T-helper 1 cell treated with Interleukin-12 subunit alpha and Interleukin-12 subunit beta and Interleukin-4 antibody, amounts not matched to agents 30 μg/mL and 1 μg/mL, for 36 hours (primary cell): ENCODE results near the gene RGR.

Experiments
- H3K27ac Mint-ChIP-seq: one replicate; pipeline ENCODE4 v1.8.0; 2021; ENCODE audit warnings: mild to moderate bottlenecking, mixed read lengths
- H3K27me3 Mint-ChIP-seq: one replicate; pipeline ENCODE4 v1.8.0; 2021; ENCODE audit warnings: low read depth, mixed read lengths
- H3K36me3 Mint-ChIP-seq: one replicate; pipeline ENCODE4 v1.8.0; 2021; ENCODE audit warnings: low read depth, mixed read lengths
- H3K4me1 Mint-ChIP-seq: one replicate; pipeline ENCODE4 v1.8.0; 2021; ENCODE audit warnings: low read depth, mixed read lengths
- H3K4me3 Mint-ChIP-seq: one replicate; pipeline ENCODE4 v1.8.0; 2021; ENCODE audit warnings: mild to moderate bottlenecking, moderate library complexity, mixed read lengths
- H3K9me3 Mint-ChIP-seq: one replicate; pipeline ENCODE4 v1.8.0; 2021; ENCODE audit warnings: mixed read lengths

Gene RGR

DNA sequence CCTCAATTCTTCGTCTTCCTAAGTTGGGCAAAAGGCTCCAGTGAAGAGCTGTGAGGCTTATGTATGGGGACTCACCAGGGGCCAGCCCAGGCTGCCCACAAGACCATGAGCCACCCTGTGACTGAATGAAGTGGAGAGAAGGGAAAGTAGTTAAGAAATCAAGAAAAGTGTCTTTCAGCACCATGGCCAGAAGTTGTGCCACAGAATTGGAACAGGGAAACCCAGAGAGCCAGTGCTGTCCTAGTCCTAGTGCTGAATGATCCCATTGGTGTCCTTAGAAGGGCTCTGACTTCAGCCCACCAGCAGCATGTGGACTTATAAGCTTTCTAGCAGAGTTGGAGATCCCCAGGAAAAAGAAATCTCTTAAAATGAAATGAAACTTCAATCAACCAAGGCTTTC lies 46.5 kb downstream of the RGR start:
- Mint-ChIP-seq H3K4me1 (peaks cover 22% of the 10 kb centered on the region), H3K27ac (no peak overlapping the region), H3K9me3 (no peaks in the 10 kb centered on the region), H3K4me3 (no peak overlapping the region), H3K36me3 (no peaks in the 10 kb centered on the region), H3K27me3 (peaks cover 31% of the 10 kb centered on the region)

DNA sequence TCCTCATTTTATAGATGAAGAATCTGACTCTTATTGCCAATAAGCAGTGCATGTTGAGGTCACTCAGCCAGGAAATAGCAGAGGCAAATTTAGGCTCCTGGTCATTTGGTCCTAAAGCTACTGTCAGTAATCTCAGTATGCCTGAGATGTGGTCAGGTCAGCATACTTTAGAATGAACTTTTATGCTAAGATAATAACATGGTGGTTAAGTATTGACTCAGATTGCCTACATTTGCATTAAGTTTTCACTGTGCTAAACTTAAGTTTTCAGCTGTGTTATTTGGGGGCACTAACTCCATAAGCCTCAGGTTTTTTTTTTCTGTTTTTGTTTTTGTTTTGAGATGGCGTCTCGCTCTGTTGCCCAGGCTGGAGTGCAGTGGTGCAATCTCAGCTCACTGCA lies 47.6 kb downstream of the RGR start:
- Mint-ChIP-seq H3K27me3 (peaks cover 29% of the 10 kb centered on the region), H3K4me1 (peaks cover 23% of the 10 kb centered on the region), H3K27ac (no peak overlapping the region), H3K36me3 (no peaks in the 10 kb centered on the region), H3K9me3 (no peaks in the 10 kb centered on the region), H3K4me3 (no peak overlapping the region)

DNA sequence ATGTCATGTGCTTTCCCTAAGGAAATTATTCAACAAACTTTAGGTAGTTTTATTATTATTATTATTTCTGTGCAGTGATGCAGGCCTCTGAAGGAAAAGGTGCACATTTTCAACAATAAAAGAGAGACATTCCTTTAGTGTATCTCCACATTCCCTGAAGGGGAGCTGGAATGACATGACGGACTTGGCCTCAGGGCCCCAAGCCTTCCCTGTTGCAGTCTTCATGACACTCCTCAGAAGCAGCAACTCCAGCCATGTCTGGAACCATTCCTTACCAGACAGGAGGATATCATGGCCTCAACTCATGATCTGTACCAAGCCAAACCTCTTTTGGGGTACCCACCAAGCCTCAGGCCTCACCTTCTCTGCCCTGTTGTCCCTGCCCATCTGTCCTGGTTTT lies 48.3 kb downstream of the RGR start:
- no peaks in the 10 kb centered on the region for H3K36me3 Mint-ChIP-seq
- no peak overlapping the region for H3K4me3 Mint-ChIP-seq
- H3K27me3 Mint-ChIP-seq = peaks cover 27% of the 10 kb centered on the region
- H3K9me3 Mint-ChIP-seq = no peaks in the 10 kb centered on the region
- no peak overlapping the region for H3K27ac Mint-ChIP-seq
- H3K4me1 Mint-ChIP-seq = peaks cover 19% of the 10 kb centered on the region

DNA sequence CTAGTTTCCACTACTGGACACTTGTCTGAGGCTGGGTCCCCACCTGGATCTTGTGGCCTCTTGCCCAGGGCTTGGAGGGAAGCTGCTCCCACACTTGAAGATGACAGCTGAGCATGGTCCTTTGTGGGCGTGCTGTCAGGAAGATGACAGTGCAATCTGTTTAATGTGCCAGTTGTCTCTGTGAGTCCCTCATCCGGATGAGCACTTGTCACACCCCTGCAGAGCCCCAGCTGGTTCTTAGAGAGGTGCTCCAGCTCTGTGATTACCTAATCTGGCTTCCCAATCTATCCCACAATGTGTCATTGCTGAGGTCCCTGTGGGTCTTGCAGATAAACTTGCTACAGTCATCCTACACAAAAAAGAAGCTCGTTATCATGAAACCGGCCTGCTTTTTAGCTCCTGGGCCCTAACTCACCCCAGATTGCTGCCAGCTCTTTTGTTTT lies 48.7 kb downstream of the RGR start:
- peaks cover 27% of the 10 kb centered on the region for H3K27me3 Mint-ChIP-seq
- H3K9me3 Mint-ChIP-seq = no peaks in the 10 kb centered on the region
- no peak overlapping the region for H3K4me3 Mint-ChIP-seq
- no peaks in the 10 kb centered on the region for H3K36me3 Mint-ChIP-seq
- H3K4me1 Mint-ChIP-seq = peaks cover 19% of the 10 kb centered on the region
- H3K27ac Mint-ChIP-seq = no peak overlapping the region

DNA sequence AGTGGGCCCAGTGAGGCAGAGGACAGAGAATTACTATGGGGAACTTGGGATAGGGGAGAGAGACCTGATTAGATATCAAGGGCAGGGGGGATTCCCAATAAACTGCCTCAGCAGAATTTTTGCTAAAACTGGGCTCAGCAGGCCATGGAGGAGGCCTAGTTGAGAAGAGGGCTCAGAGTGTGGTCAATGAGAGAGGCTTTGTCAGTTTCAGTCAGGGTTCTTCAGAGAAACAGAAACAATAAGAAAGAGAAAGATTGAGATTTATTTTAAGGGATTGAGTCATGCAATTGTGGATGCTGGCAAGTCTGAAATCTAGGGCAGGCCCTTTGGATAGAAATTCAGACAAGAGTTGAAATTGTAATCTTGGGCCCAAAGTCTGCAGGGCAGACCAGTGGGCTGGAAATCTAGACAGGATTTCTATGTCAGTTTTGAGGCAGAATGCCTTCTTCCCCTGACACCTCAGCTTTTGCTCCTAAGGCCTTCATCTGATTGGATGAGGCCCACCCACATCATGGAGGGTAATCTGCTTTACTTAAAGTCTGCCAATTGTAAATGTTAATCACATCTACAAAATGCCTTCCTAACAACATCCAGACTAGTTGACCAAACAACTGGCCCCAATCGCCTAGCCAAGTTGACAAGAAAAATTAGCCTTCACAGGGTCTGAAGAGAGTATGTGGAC lies 50.1 kb downstream of the RGR start:
- H3K27me3 Mint-ChIP-seq = peaks cover 16% of the 10 kb centered on the region
- H3K36me3 Mint-ChIP-seq = no peaks in the 10 kb centered on the region
- peaks cover 19% of the 10 kb centered on the region for H3K4me1 Mint-ChIP-seq
- H3K4me3 Mint-ChIP-seq = no peak overlapping the region
- H3K27ac Mint-ChIP-seq = no peak overlapping the region
- H3K9me3 Mint-ChIP-seq = no peaks in the 10 kb centered on the region

DNA sequence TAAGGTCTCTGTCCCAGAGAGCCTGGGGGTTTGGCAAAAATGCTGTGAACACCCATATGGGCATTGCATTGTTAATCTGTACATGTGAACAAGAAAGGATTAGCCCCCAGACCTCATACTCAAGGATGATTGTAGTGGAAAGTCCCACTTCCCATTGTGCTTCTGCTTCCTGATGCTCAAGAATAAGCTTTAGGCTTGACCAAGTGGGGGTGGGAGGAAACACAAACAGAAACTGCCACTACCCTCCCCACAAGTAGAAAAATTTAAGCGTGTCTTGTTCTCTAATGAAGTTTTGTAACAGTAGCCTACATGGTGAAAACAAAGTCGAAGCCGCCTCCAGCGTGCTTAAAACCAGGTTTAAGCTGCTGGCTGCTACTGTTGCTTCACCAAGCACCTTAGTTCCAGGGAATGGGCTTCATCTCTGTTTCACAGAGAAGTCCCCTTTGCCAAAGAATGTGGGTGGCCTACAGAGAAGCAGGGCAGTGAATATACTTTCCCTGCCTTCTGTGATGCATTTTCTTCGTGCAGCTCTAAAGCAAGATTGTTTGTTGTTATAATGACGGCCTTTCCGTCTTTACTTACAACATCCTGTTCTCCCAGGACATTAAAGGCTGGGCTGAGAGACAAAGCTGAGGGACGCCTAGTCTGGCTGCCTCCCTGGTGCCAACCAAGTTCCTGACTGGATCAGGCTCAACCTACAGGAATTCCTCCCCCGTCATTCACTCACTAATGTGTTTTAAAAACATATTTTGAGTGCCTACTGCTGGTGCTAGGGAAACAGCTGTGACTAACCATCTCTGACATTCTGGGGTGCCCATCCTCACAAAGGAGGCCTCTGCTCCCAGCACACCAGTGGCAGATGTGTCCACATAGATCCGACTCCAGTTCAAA lies 51.5 kb downstream of the RGR start:
- peaks cover 18% of the 10 kb centered on the region for H3K4me1 Mint-ChIP-seq
- no peak overlapping the region for H3K27ac Mint-ChIP-seq
- H3K27me3 Mint-ChIP-seq = peaks cover 6% of the 10 kb centered on the region
- H3K9me3 Mint-ChIP-seq = no peaks in the 10 kb centered on the region
- no peak overlapping the region for H3K4me3 Mint-ChIP-seq
- H3K36me3 Mint-ChIP-seq = no peaks in the 10 kb centered on the region

DNA sequence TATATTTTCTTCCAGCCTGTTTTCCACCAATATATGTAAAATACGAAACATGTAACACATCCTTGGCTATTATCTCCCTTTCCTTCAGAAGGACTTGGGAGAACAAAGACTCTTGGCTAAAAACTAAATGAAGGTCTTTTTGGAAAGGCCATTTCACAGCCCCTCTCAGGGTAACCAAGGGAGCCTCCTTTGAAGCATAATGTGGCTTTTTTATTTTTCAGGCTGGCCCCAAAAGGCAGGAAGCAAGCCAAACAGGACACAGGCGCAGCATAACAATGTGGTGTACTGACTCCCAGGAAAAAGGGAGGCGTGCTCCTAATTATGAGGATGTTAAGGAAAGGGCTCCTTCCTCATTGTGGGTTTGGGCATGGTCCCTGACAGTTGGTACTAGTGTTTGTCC lies 53.2 kb downstream of the RGR start:
- no peak overlapping the region for H3K4me3 Mint-ChIP-seq
- no peaks in the 10 kb centered on the region for H3K9me3 Mint-ChIP-seq
- peaks cover 6% of the 10 kb centered on the region for H3K27me3 Mint-ChIP-seq
- no peak overlapping the region for H3K27ac Mint-ChIP-seq
- peaks cover 21% of the 10 kb centered on the region for H3K4me1 Mint-ChIP-seq
- H3K36me3 Mint-ChIP-seq = no peaks in the 10 kb centered on the region

DNA sequence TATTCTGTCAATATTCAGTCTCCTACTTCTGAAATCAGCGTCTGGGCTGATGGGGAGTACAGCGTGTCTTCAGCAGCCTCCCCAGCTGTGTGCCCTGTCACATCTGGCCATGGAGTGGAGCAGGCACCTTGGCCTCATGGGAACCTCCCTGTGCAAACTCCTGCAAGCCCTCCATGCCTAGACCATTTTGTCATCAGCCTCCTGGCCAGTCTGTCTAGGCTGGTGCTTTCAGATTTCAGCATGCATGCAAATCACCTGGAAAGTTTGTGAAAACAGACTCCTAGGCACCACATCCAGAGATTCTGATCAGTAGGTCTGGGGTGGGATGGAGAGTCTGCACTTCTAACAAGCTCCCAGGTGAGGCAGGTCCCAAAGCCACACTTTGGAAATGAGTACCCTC lies 57.4 kb downstream of the RGR start:
- no peak overlapping the region for H3K27ac Mint-ChIP-seq
- H3K4me3 Mint-ChIP-seq = no peak overlapping the region
- H3K4me1 Mint-ChIP-seq = peaks cover 19% of the 10 kb centered on the region
- peaks cover 8% of the 10 kb centered on the region for H3K36me3 Mint-ChIP-seq
- H3K9me3 Mint-ChIP-seq = peaks cover 11% of the 10 kb centered on the region
- H3K27me3 Mint-ChIP-seq = peaks cover 14% of the 10 kb centered on the region

DNA sequence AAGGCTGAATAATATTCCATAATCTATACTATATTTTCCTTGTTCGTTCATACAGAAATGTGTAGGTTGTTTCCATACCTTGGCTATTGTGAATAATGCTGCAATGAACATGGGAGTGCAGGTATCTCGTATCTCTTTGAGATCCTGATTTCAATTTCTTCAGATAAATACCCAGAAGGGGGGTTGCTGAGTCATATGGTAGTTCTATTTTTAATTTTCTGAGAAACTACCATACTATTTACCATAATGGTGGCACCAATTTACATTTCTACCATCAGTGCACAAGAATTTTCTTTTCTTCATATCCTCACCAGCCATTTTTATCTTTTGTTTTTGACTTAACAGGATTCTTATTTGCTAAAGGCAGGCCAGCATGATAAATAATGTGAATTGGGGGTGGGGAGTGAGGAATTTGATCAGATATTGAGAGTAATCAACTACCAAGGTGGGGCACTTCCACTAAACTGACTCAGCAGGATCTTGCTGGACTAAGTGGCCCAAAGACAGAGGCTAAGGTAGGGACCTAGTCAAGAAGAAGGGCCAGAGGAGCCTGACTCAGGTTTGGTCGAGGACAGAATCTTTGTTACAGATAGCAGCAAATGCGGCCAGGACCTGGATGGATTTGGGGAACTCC lies 62.0 kb downstream of the RGR start:
- H3K36me3 Mint-ChIP-seq = peaks cover 8% of the 10 kb centered on the region
- peaks cover 14% of the 10 kb centered on the region for H3K27me3 Mint-ChIP-seq
- peaks cover 40% of the 10 kb centered on the region for H3K4me1 Mint-ChIP-seq
- H3K4me3 Mint-ChIP-seq = peak overlapping the region; percentile 43
- peak overlapping the region; percentile 71 for H3K27ac Mint-ChIP-seq
- peaks cover 11% of the 10 kb centered on the region for H3K9me3 Mint-ChIP-seq

DNA sequence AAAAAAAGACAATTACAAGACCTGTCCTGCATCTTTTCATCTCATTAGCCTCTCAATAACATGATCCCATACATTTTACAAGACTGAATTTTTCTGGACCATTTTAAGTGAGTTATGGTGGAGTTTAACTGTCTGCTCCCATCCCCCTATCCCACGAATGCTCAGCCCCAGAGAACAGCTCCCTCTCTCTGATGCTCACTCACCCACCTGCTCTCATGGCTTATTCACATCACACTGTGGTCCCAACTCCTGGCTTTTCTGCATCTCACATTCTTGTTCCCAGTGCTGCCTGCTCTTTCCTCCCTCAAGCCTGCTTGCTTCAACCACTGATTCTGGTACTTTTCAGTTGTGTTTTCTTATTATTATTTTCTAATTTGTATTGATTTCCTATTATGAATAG lies 63.2 kb downstream of the RGR start:
- H3K27ac Mint-ChIP-seq = peak overlapping the region; percentile 21
- peaks cover 11% of the 10 kb centered on the region for H3K9me3 Mint-ChIP-seq
- H3K4me1 Mint-ChIP-seq = peaks cover 37% of the 10 kb centered on the region
- H3K36me3 Mint-ChIP-seq = peaks cover 8% of the 10 kb centered on the region
- H3K27me3 Mint-ChIP-seq = peaks cover 16% of the 10 kb centered on the region
- peak overlapping the region; percentile 32 for H3K4me3 Mint-ChIP-seq

DNA sequence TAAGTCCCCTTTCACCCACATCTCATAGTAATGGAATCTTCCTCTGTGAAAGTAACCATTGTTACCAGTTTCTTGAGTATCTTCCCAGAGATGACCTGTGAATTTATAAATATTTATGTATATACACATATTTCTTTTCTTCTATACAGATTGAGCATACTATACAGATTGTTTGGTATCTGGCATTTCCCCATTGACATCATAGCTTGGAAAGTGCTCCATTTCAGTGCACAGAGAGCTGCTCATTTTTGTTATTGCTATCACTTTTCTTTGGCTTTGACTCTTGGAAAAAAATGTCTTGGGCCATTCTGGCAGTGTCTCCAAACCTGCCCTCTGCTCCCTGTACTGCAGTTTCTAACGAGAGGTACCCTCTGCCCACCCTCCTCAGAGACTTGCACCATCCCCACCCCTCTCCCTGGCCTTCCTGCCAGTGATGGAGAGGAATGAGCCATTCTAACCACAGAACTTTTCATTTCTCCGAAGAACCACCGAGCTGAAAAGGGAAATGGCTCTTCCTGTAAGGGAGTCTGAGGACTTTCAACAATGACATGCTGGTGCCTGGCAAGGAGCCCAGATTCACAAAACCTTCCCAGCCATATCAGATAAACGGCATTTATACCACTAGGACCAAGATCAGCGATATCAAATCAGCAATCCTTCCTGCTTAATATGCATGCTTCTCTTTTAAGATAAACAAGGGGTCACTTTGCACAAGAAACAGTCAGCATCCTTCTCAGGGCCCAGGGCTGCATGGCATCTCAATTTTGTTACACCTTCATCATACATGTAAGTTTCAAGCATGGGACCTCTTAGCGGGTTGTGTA lies 63.8 kb downstream of the RGR start:
- Mint-ChIP-seq H3K4me1 (peaks cover 37% of the 10 kb centered on the region), H3K4me3 (peak overlapping the region; percentile 43), H3K27ac (peak overlapping the region; percentile 58), H3K27me3 (peaks cover 16% of the 10 kb centered on the region), H3K9me3 (peaks cover 11% of the 10 kb centered on the region), H3K36me3 (peaks cover 8% of the 10 kb centered on the region)
